DND-41 (cell line): ENCODE results near the gene FIZ1.
"Not testable (repeated sequence)": the region's sequence is repeated elsewhere in the genome, so short reads cannot be mapped to it uniquely, and the experiment has no call there.

Source experiments
- CTCF ChIP-seq: IDR thresholded peaks from 2 replicates; pipeline ENCODE4 v1.5.1; 2012; ENCODE audit warnings: borderline replicate concordance, low read length, moderate library complexity, mild to moderate bottlenecking; ENCODE audit not compliant: poor library complexity, severe bottlenecking; ENCODE audit errors: extremely low read depth
- EZH2 ChIP-seq: IDR thresholded peaks from 3 replicates; pipeline ENCODE4 v1.6.1; 2012; ENCODE audit warnings: borderline replicate concordance, low read depth, mild to moderate bottlenecking, moderate library complexity, low read length, inconsistent platforms; ENCODE audit not compliant: severe bottlenecking

- TF ChIP-seq EZH2, CTCF: not testable (repeated sequence)
Measured at GRCh38 chr19:55569477-55569876, 29.8 kb downstream of the FIZ1 start.
